PC-3 (cell line): Measurements from ENCODE around the gene MAML2. TPM values are rescaled to one million over a fixed set of nuclear protein-coding genes. Genes with fewer than 3 reads are reported as not detected.

Experiments
- ATAC-seq: fragments of 200-7000 bp; cut with Tn5 transposase; 2 replicates; pipeline ENCODE4 v1.9.1; 2020; ENCODE audit warnings: mild to moderate bottlenecking, moderate library complexity
- BruUV-seq: library from RNA; stranded (reverse); fragments of 400-500 nt; replicated peaks from 2 replicates; lab custom pipeline; 2021; lab: Mats Ljungman, UMichigan
- CTCF ChIA-PET: fragments of 300-600 bp; sonication (Branson Sonifier 250); formaldehyde crosslinking; loops from one replicate; lab custom pipeline; 2022; ENCODE audit warnings: antibody characterized with exemption; lab: Charles Lee
- POLR2A ChIA-PET: fragments of 300-600 bp; sonication (Branson Sonifier 250); formaldehyde crosslinking; loops from one replicate; lab custom pipeline; 2022; ENCODE audit warnings: antibody characterized with exemption; ENCODE audit not compliant: unreplicated experiment; lab: Charles Lee
- DNase-seq: peaks from one replicate; pipeline ENCODE4 v3.0.0-alpha.2; 2015
- H2AFZ ChIP-seq: fragments of 300-600 bp; sonication (generic); 2 replicates; pipeline ENCODE4 v1.6.0; 2016; ENCODE audit warnings: antibody characterized with exemption, low read length
- H3F3A ChIP-seq: fragments of 300-600 bp; sonication (generic); one replicate; pipeline ENCODE4 v1.6.0; 2017; ENCODE audit warnings: antibody characterized with exemption, low read length, control low read depth, mild to moderate bottlenecking; ENCODE audit not compliant: unreplicated experiment
- H3K27ac ChIP-seq: fragments of 300-600 bp; sonication (generic); 2 replicates; pipeline ENCODE4 v1.5.1; 2016; ENCODE audit warnings: mild to moderate bottlenecking, low read length
- H3K27me3 ChIP-seq: fragments of 300-600 bp; sonication (generic); 2 replicates; pipeline ENCODE4 v1.6.1; 2016; ENCODE audit warnings: low read length, mixed read lengths
- H3K36me3 ChIP-seq: fragments of 300-600 bp; sonication (generic); 2 replicates; pipeline ENCODE4 v1.6.1; 2016; ENCODE audit warnings: low read depth, mixed run types, low read length, mixed read lengths
- H3K4me1 ChIP-seq: fragments of 300-600 bp; sonication (generic); 2 replicates; pipeline ENCODE4 v1.5.1; 2016; ENCODE audit warnings: low read length; ENCODE audit not compliant: insufficient read depth
- H3K4me2 ChIP-seq: fragments of 300-600 bp; sonication (generic); 2 replicates; pipeline ENCODE4 v1.6.0; 2016; ENCODE audit warnings: low read length
- H3K4me3 ChIP-seq: fragments of 300-600 bp; sonication (generic); 2 replicates; pipeline ENCODE4 v1.5.1; 2016; ENCODE audit warnings: mild to moderate bottlenecking, low read length, mixed read lengths
- H3K79me2 ChIP-seq: fragments of 300-600 bp; sonication (generic); 2 replicates; pipeline ENCODE4 v1.6.1; 2017; ENCODE audit warnings: low read length, mixed read lengths
- H3K9ac ChIP-seq: fragments of 300-600 bp; sonication (generic); 2 replicates; pipeline ENCODE4 v1.6.0; 2016; ENCODE audit warnings: mild to moderate bottlenecking, low read length
- H3K9me2 ChIP-seq: fragments of 300-600 bp; sonication (generic); replicated peaks from 2 replicates; pipeline ENCODE4 v1.6.1; 2016; ENCODE audit warnings: mixed run types, low read length, mixed read lengths
- H3K9me3 ChIP-seq: fragments of 300-600 bp; sonication (generic); 2 replicates; pipeline ENCODE4 v1.6.1; 2016; ENCODE audit warnings: low read length, mixed read lengths
- H4K20me1 ChIP-seq: fragments of 300-600 bp; sonication (generic); 2 replicates; pipeline ENCODE4 v1.6.1; 2016; ENCODE audit warnings: low read length, mixed read lengths
- CTCF ChIP-seq: fragments of 300-600 bp; sonication (generic); conservative IDR thresholded peaks from 2 replicates; pipeline ENCODE4 v1.5.1; 2017; ENCODE audit warnings: antibody characterized with exemption, low read depth, mild to moderate bottlenecking, low read length
- EZH2 ChIP-seq: fragments of 300-600 bp; sonication (generic); IDR thresholded peaks from one replicate; pipeline ENCODE4 v1.6.1; 2017; ENCODE audit warnings: antibody characterized with exemption, mild to moderate bottlenecking, low read length; ENCODE audit not compliant: unreplicated experiment
- EZH2phosphoT487 ChIP-seq: fragments of 300-600 bp; sonication (generic); IDR thresholded peaks from 2 replicates; pipeline ENCODE4 v1.6.1; 2018; ENCODE audit warnings: mild to moderate bottlenecking, antibody characterized with exemption, low read length, borderline replicate concordance
- intact Hi-C: fragments of 100-400 bp; cut with micrococcal nuclease; formaldehyde crosslinking; loops from 2 replicates; pipeline ENCODE4 v1.9.0; 2023
- total RNA-seq: library from RNA; depleted of rRNA; stranded (reverse); fragments of >200 nt; gene quantifications from 2 replicates; pipeline ENCODE4 v1.2.3, GENCODE V29; 2014

Gene MAML2
- total RNA-seq, 1 experiment from 2014 or later = 10.9 TPM

DNA sequence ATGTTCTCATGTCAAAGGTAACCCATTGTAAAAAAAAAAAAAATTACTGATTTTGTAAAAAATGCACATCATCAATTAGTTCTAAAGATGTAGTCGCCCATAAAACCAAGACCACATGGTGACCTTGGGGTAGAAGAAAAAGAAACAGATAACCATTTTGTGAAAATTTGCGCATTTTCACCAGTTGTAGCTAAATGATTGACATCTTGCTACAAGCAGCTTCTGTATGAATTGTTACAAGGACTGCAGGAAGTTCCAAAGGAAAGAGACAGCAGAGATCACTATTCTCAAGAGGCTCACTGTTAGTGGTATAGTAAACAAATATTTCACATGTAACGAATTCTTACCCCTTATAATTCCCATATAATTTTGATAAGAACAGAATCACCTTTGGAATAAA is 48.7 kb downstream of the MAML2 start:
- H3F3A ChIP-seq = no peaks in the 10 kb centered on the region
- no peaks in the 10 kb centered on the region for H3K9me3 ChIP-seq
- no peak for TF ChIP-seq CTCF
- TF ChIP-seq EZH2 = no peak
- TF ChIP-seq EZH2phosphoT487 = no peak
- ChIA-PET CTCF (no interaction called here), POLR2A (interaction anchor here (0.6 kb wide), 1 partner anchor 106 kb away, joined by 5 read pairs; no protein-coding TSS in a partner anchor)
- no peaks in the 10 kb centered on the region for H4K20me1 ChIP-seq
- H3K36me3 ChIP-seq = no peaks in the 10 kb centered on the region
- no peak for ATAC-seq
- H3K27ac ChIP-seq = no peak overlapping the region
- H3K4me3 ChIP-seq = no peak overlapping the region
- intact Hi-C loops = no loop called here
- H3K27me3 ChIP-seq = no peaks in the 10 kb centered on the region
- no peaks in the 10 kb centered on the region for H3K9me2 ChIP-seq
- H3K9ac ChIP-seq = no peak overlapping the region
- H2AFZ ChIP-seq = no peak overlapping the region
- BruUV-seq = no TSS peak
- no peaks in the 10 kb centered on the region for H3K79me2 ChIP-seq
- no peak overlapping the region for H3K4me2 ChIP-seq
- no peak for DNase-seq
- no peaks in the 10 kb centered on the region for H3K4me1 ChIP-seq

- no TSS peak for BruUV-seq
- intact Hi-C loops = no loop called here
- Histone ChIP-seq H3K36me3 (no peaks in the 10 kb centered on the region), H3K9me3 (no peaks in the 10 kb centered on the region), H3K9ac (no peak overlapping the region), H3K27me3 (no peaks in the 10 kb centered on the region), H3K4me3 (no peak overlapping the region), H3K4me1 (no peaks in the 10 kb centered on the region), H3K79me2 (no peaks in the 10 kb centered on the region), H3F3A (no peaks in the 10 kb centered on the region), H3K4me2 (no peak overlapping the region), H4K20me1 (no peaks in the 10 kb centered on the region), H3K9me2 (no peaks in the 10 kb centered on the region), H3K27ac (no peak overlapping the region), H2AFZ (no peak overlapping the region)
- no peak for DNase-seq
- ATAC-seq = no peak
- POLR2A ChIA-PET = interaction anchor here (0.6 kb wide), 1 partner anchor 105 kb away, joined by 5 read pairs; no protein-coding TSS in a partner anchor
- TF ChIP-seq CTCF (no peak), EZH2 (no peak), EZH2phosphoT487 (no peak)
- CTCF ChIA-PET = no interaction called here
Measured at GRCh38 chr11:96293598-96294021, 49.4 kb downstream of the MAML2 start.

DNA sequence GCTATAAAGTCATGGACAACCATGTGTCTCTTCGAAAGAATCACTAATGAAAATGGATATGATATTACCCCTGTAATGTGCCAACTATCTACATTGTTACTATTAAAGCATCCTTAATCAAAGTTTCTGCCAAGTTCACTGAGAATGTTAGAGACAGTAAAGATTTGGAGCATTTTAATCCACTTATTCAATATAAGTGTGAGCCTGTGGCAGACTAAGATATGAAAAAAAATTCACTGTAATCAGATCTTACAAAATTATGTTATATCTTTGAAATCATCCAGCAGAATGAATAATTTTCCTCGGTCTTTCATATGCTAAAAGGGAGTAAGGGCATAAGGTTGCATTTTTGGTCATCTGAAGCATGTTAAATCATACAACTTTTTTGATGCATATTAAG is 49.9 kb downstream of the MAML2 start:
- POLR2A ChIA-PET = no interaction called here
- no peaks in the 10 kb centered on the region for H3F3A ChIP-seq
- H4K20me1 ChIP-seq = no peaks in the 10 kb centered on the region
- CTCF ChIA-PET = no interaction called here
- intact Hi-C loops = no loop called here
- peaks cover 3% of the 10 kb centered on the region for H3K4me1 ChIP-seq
- no peaks in the 10 kb centered on the region for H3K36me3 ChIP-seq
- no peak overlapping the region for H2AFZ ChIP-seq
- BruUV-seq = no TSS peak
- no peak for ATAC-seq
- H3K27ac ChIP-seq = no peak overlapping the region
- H3K27me3 ChIP-seq = no peaks in the 10 kb centered on the region
- H3K79me2 ChIP-seq = no peaks in the 10 kb centered on the region
- H3K4me3 ChIP-seq = no peak overlapping the region
- no peak overlapping the region for H3K9ac ChIP-seq
- H3K4me2 ChIP-seq = no peak overlapping the region
- DNase-seq = no peak
- TF ChIP-seq CTCF = no peak
- no peak for TF ChIP-seq EZH2
- TF ChIP-seq EZH2phosphoT487 = no peak
- H3K9me2 ChIP-seq = no peaks in the 10 kb centered on the region
- H3K9me3 ChIP-seq = no peaks in the 10 kb centered on the region
